Smooth muscle cell of the pulmonary artery (primary cell): ENCODE results near the gene PAGE4. TPM values are rescaled to one million over a fixed set of nuclear protein-coding genes. Genes with fewer than 3 reads are reported as not detected.

Source experiments
- total RNA-seq: library from RNA; depleted of rRNA; stranded (reverse); fragments of >200 nt; gene quantifications from 2 replicates; pipeline ENCODE4 v1.2.3, GENCODE V29; 2014

The PAGE4 gene, protein sequence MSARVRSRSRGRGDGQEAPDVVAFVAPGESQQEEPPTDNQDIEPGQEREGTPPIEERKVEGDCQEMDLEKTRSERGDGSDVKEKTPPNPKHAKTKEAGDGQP
- total RNA-seq: not detected in 2 replicates

DNA sequence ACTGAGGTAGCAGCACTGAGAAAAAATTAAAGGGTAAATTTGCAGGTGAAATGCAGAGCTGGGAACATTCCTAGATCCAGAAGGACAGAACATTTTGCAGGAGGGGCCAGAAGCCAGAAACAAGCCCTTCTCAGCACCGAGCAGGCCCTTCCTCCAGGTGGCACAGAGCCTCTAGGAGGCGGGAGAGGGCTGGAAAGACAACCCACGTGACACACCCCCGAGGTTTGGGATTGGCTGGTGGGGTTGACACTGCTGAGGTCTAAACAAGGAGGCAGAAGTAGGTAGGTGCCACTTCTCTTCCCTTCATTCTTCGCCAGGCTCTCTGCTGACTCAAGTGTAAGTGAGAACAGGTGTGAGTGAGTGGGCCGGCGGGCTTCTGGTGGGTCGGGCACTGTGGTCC, at the start of gene PAGE4:
TSS of gene PAGE4 (plus strand) at position 288 of the 400 bp plus-strand sequence. CDS start 1,126 bp downstream, outside the sequence.

DNA sequence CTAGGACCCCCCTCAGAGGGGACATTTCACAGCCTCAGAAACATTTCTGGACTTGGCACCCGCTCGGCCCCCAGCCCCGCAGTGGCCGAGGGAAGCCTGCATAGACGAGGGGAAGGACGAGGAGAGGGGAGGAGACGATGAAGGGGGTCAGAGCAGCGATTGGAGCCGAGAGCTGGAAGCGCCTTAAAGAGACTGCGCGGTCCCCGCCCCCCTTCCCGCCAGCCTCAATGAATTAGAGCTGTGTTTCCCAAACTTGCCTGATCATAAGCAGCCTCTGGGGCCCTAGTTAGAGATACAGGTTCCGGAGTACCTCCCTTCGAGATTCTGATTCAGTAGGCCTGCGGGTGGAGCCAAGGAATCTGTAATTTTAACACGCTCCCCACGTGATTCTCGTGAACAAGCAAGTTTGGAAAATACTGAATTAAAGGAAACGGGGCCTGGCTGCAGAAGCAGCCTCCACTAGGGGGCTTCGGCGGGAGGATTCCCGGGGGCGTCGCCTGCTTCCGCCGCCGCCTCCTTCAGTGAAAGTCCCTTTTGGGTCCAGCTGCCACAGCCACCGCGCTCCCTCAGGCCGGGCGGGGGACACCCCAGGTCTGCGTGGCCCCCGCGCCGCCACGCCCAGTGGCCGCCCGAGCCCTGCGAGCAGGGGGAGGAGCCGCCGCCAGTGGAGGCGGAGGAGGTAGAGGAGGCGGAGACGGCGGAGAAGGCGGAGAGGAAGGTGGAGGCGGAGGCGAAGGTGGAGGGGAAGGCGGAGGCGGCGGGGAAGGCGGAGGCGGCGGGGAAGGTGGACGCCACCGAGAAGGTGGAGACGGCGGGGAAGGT, 49.9 kb downstream of the PAGE4 start, which contains the start of gene USP27X:
TSS of gene USP27X (plus strand) at position 651 of the 822 bp plus-strand sequence. CDS start 824 bp downstream, outside the sequence.

Other genes with a start within 250 kb of the PAGE4 start
- not detected in 2 replicates for gene GAGE12H, start 249.4 kb upstream of the PAGE4 start, total RNA-seq
- gene GAGE2A, start 239.8 kb upstream of the PAGE4 start, total RNA-seq: not detected in 2 replicates
- gene GAGE1, start 230.3 kb upstream of the PAGE4 start, total RNA-seq: not detected in 2 replicates
- gene PAGE1, start 133.3 kb upstream of the PAGE4 start, total RNA-seq: not detected in 2 replicates
- 3.4 and 3.9 TPM in 2 replicates for gene USP27X, start 50.2 kb downstream of the PAGE4 start, total RNA-seq
- 12.0 and 17.7 TPM in 2 replicates for gene CLCN5, start 93.3 kb downstream of the PAGE4 start, total RNA-seq